Ecto neural progenitor cell (in vitro differentiated cells): ENCODE data around the gene TBC1D30.

Experiments used
- DNase-seq: peaks from one replicate; pipeline ENCODE4 v3.0.0-alpha.2; 2018; ENCODE audit warnings: low spot score

TBC1D30 gene

GRCh38 chr12:64860446-64860998, 36.1 kb downstream of the TBC1D30 start:
- no peak for DNase-seq

GRCh38 chr12:64864319-64864718, 39.9 kb downstream of the TBC1D30 start:
- DNase-seq = no peak

GRCh38 chr12:64875186-64875585, 50.7 kb downstream of the TBC1D30 start:
- DNase-seq = no peak

GRCh38 chr12:64876388-64877071, 52.1 kb downstream of the TBC1D30 start:
- no peak for DNase-seq

GRCh38 chr12:64877363-64878004, 53.0 kb downstream of the TBC1D30 start:
- no peak for DNase-seq

- DNase-seq = no peak
Measured at GRCh38 chr12:64882687-64883086, 58.2 kb downstream of the TBC1D30 start.

GRCh38 chr12:64883264-64884163, 59.1 kb downstream of the TBC1D30 start:
- no peak for DNase-seq

GRCh38 chr12:64884164-64884542, 59.7 kb downstream of the TBC1D30 start:
- no peak for DNase-seq

GRCh38 chr12:64884728-64885127, 60.3 kb downstream of the TBC1D30 start:
- DNase-seq = no peak

- DNase-seq = no peak
Measured at GRCh38 chr12:64889434-64890216, 65.2 kb downstream of the TBC1D30 start.

GRCh38 chr12:64890873-64891468, 66.5 kb downstream of the TBC1D30 start:
- DNase-seq = no peak

- DNase-seq = no peak
Measured at GRCh38 chr12:64891629-64892028, 67.2 kb downstream of the TBC1D30 start.

GRCh38 chr12:64892561-64892960, 68.1 kb downstream of the TBC1D30 start:
- no peak for DNase-seq

GRCh38 chr12:64893961-64894360, 69.5 kb downstream of the TBC1D30 start:
- DNase-seq = no peak

- DNase-seq = no peak
Measured at GRCh38 chr12:64894827-64895475, 70.5 kb downstream of the TBC1D30 start.

- no peak for DNase-seq
Measured at GRCh38 chr12:64895526-64895925, 71.1 kb downstream of the TBC1D30 start.

GRCh38 chr12:64900540-64900939, 76.1 kb downstream of the TBC1D30 start:
- DNase-seq = no peak

- no peak for DNase-seq
Measured at GRCh38 chr12:64903479-64904152, 79.2 kb downstream of the TBC1D30 start.

- DNase-seq = no peak
Measured at GRCh38 chr12:64907097-64907496, 82.7 kb downstream of the TBC1D30 start.

GRCh38 chr12:64909124-64909523, 84.7 kb downstream of the TBC1D30 start:
- no peak for DNase-seq
